ENCODE data around the gene NEDD8. TPM values are rescaled to one million over a fixed set of nuclear protein-coding genes. Genes with fewer than 3 reads are reported as not detected.

Gene NEDD8
- total and polyA plus RNA-seq, 2 of the 4 experiments (the other 2 are of a cell fraction): 167 to 375 TPM

DNA sequence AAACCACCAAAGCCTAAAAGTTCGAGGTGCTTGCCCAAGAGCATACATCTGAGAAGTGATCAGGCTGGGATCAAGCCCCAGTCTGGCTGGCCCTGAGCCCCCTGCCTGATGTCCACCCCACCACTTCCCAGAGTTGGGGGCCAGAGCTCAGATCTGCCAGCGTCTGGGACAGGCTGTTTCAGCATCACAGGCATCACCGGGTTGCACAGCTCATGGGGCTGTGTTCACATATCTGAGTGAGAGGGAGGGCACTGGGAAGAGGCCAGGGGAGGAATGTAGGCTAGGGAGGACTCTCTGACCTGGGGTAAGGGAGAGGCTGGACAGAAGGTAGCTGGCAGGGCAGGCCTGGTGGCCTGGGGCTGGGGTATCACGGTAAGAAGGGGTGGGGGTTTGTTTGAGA lies 24.8 kb upstream of the NEDD8 start:
- Histone ChIP-seq H3K9me1 (ENCODE audit: insufficient read depth, low read length) (peaks cover 30% of the 10 kb centered on the region), H2BK20ac (ENCODE audit: low read depth, low read length) (no peak overlapping the region), H3K27ac (ENCODE audit: insufficient read depth, low read length) (no peak overlapping the region), H2BK120ac (ENCODE audit: low read depth, low read length) (0 out of 2 replicates have a peak overlapping the region, but pooled peaks have one; percentile 17), H2AFZ (replicated peaks; ENCODE audit: low read length, poor library complexity) (no peak overlapping the region), H3K4me1 (ENCODE audit: control insufficient read depth, insufficient read depth, low read length) (peaks cover 16% of the 10 kb centered on the region), H4K5ac (ENCODE audit: low read depth, low read length) (no peak overlapping the region), H3K18ac (ENCODE audit: low read depth, low read length) (no peak overlapping the region), H4K20me1 (ENCODE audit: insufficient read depth, low read length) (no peaks in the 10 kb centered on the region), H2BK5ac (ENCODE audit: low read depth, low read length, poor library complexity, severe bottlenecking) (no peak overlapping the region), H3K56ac (ENCODE audit: extremely low read depth, insufficient read depth, low read length) (no peak overlapping the region), H2BK15ac (ENCODE audit: low read depth, low read length) (no peak overlapping the region), H2AK9ac (replicated peaks; ENCODE audit: low read depth, low read length, poor library complexity) (no peak overlapping the region), H3K14ac (replicated peaks; ENCODE audit: low read depth, low read length) (no peak overlapping the region), H4K91ac (ENCODE audit: insufficient read depth, low read depth, low read length) (no peak overlapping the region), H3K4ac (ENCODE audit: low read depth, low read length) (no peak overlapping the region), H3K9ac (ENCODE audit: low read depth, low read length) (no peak overlapping the region), H3K36me3 (ENCODE audit: control insufficient read depth, insufficient read depth, low read length) (peaks cover 2% of the 10 kb centered on the region; the same call in 1 of the 2 replicates), H3K79me1 (ENCODE audit: low read depth in 1 of 2, low read length in 2 of 2) (peaks cover 0 to 2% of the 10 kb centered on the region in 2 experiments; a peak in 1 of 4 replicates), H3K4me3 (ENCODE audit: insufficient read depth, low read depth, low read length) (no peak overlapping the region), H3K23ac (ENCODE audit: low read depth, low read length) (no peak overlapping the region), H2AK5ac (ENCODE audit: low read depth, low read length) (no peak overlapping the region), H3K4me2 (ENCODE audit: low read depth, low read length) (no peak overlapping the region), H4K8ac (ENCODE audit: low read depth in 2 of 2, low read length in 2 of 2) (no peak overlapping the region), H3K27me3 (ENCODE audit: control insufficient read depth, insufficient read depth, low read length) (no peaks in the 10 kb centered on the region), H3K9me3 (ENCODE audit: control insufficient read depth, insufficient read depth, low read length) (no peaks in the 10 kb centered on the region)
- intact Hi-C loops (cut with micrococcal nuclease) (loop anchor here (2.0 kb wide), 1 partner anchor 14 kb away; the partner anchor contains the start of gene RABGGTA), in situ Hi-C loops (cut with MboI; ENCODE audit: low sequenced_read_pairs) (no loop called here), dilution Hi-C loops (cut with HindIII; ENCODE audit: low sequenced_read_pairs, unreplicated experiment) (no loop called here)
- ATAC-seq (ENCODE audit: low read depth): 0 out of 2 replicates have a peak, but pooled peaks have one; percentile 31
- no TSS peak for BruUV-seq (replicated peaks)
- 40% methylated on average over 1 of the region's 4 CpGs; no CpG with 5 or more reads in 1 of the 2 experiments for WGBS, 2 experiments (ENCODE audit: extremely low coverage in 2 of 2, insufficient read length in 1 of 2)
- DNase-seq: no peak
- ChIA-PET POLR2A (ENCODE audit: unreplicated experiment) (interaction anchor here (0.6 to 0.8 kb wide), 2 partner anchors 14 to 15 kb away, joined by 3 to 11 read pairs; partner anchors contain the start of gene RABGGTA), CTCF (no interaction called here)
- no peak for TF ChIP-seq MAZ (IDR thresholded peaks at IDR 0.05; ENCODE audit: borderline replicate concordance, low read depth, low read length)
- TF ChIP-seq MAFK (IDR thresholded peaks at IDR 0.05; ENCODE audit: low read depth, low read length): no peak
- no peak for TF ChIP-seq CHD1 (IDR thresholded peaks at IDR 0.05; ENCODE audit: low read depth, low read length)
- TF ChIP-seq, protein P1, sequence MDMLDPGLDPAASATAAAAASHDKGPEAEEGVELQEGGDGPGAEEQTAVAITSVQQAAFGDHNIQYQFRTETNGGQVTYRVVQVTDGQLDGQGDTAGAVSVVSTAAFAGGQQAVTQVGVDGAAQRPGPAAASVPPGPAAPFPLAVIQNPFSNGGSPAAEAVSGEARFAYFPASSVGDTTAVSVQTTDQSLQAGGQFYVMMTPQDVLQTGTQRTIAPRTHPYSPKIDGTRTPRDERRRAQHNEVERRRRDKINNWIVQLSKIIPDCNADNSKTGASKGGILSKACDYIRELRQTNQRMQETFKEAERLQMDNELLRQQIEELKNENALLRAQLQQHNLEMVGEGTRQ (IDR thresholded peaks at IDR 0.05; ENCODE audit: low read depth, low read length): no peak
- no peak for TF ChIP-seq SMC3 (IDR thresholded peaks at IDR 0.05; ENCODE audit: low read depth, low read length)
- no peak for TF ChIP-seq MXI1 (IDR thresholded peaks at IDR 0.05; ENCODE audit: borderline replicate concordance, low read depth, low read length)
- TF ChIP-seq, protein P2, sequence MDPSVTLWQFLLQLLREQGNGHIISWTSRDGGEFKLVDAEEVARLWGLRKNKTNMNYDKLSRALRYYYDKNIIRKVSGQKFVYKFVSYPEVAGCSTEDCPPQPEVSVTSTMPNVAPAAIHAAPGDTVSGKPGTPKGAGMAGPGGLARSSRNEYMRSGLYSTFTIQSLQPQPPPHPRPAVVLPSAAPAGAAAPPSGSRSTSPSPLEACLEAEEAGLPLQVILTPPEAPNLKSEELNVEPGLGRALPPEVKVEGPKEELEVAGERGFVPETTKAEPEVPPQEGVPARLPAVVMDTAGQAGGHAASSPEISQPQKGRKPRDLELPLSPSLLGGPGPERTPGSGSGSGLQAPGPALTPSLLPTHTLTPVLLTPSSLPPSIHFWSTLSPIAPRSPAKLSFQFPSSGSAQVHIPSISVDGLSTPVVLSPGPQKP (IDR thresholded peaks at IDR 0.05; ENCODE audit: borderline replicate concordance, low read depth, low read length): no peak
- TF ChIP-seq RCOR1 (IDR thresholded peaks at IDR 0.05; ENCODE audit: insufficient replicate concordance, low read length): no peak

Data from IMR-90 (cell line).